Right ventricle myocardium inferior (tissue), 1 donor: Measurements from ENCODE around the gene DAAM1. TPM values are rescaled to one million over a fixed set of nuclear protein-coding genes. Genes with fewer than 3 reads are reported as not detected.

Experiments used
- ATAC-seq: fragments of 200-7000 bp; cut with Tn5 transposase; one replicate; pipeline ENCODE4 v1.9.1; 2020; ENCODE audit warnings: mild to moderate bottlenecking, moderate library complexity
- DNase-seq: peaks from one replicate; pipeline ENCODE4 v3.0.0; 2021; ENCODE audit errors: missing footprints
- intact Hi-C: fragments of 100-400 bp; cut with DNase I; formaldehyde crosslinking; loops from one replicate; pipeline ENCODE4 v1.11.0; 2022
- total RNA-seq: library from RNA; stranded (reverse); fragmentation: NEBNext Ultra II Directional; extraction: Animal tissue kit (Norgen Biotek cat#: 25700); gene quantifications from one replicate; pipeline ENCODE4 v1.2.1, GENCODE V29; 2021
- donor health status: DM: no; HTN: yes; CAD: no; lungs with severe emphysema.

The DAAM1 gene
- total RNA-seq, 1 donor from 2014 or later, result 120 TPM

DNA sequence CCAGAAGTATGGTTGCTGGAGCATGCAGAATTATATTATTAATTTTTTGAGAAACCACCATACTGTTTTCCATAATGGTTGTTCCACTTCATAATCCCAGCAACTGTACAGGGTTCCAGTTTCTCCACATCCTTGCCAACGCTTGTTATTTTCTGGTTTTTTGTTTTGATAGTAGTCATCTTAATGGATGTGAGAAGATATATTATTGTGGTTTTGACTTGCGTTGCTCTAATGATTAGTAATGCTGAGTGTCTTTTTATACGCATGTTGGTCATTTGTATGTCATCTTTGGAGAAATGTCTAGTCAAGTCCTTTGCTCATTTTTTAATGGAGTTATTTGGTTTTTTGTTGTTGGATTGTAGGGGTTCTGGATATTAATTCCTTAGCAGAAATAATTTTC lies 58.1 kb downstream of the DAAM1 start:
- intact Hi-C loops, result no loop called here
- DNase-seq (no peak), ATAC-seq (no peak)

DNA sequence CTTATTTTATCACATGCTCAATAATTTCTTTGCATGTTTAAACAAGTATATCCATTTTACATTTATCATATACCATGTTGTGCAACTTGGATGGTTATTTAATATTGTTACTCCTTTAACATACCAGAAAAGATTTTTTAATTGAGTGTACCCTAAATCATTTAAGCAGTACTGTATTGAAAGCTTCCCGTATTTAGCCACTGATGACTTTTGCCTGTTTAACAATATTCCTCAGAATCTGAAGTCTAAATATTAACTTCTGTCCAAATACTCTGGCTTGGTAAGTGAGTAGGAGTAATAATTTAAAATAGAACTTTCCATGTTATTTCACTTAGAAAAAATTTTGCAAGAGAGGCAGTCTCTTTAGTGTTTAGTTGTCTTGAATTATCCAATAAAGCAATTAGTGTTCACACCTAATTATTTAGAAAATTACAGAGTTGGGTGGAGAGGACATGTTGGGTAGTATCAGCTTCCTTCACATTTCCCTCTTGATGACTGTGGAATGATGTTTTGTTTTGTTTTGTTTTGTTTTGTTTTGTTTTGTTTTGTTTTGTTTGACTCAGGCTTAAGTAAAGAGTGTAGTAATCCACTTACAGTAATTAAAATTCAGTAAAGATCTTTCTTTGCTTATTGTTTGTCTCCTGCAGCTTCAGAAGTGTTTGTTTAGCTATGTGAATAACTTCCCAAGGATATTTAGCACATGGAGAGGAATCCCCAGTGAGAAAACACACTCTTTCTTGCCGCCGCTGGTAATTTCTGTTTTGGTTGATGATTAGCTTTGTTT lies 59.5 kb downstream of the DAAM1 start:
- intact Hi-C loops, result no loop called here
- ATAC-seq (no peak), DNase-seq (no peak)

DNA sequence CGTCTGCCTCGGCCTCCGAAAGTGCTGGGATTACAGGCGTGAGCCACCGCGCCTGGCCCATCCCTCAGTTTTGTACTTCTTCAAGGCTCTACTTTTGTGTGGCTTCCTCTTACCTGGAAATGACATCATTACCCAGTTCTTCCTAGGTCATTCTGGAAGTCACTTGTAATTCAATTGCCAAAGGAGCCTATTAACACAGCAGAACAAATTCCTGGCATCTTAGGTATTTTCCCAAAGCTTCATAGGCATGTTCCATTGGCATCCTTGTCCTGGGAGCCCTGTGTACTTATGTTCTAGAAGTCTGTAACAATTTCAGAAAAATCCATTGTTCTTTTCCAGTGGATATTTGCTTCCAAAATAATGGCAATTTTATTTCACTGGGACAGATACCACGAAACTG lies 60.6 kb downstream of the DAAM1 start:
- DNase-seq (no peak), ATAC-seq (no peak)
- intact Hi-C loops, result no loop called here

DNA sequence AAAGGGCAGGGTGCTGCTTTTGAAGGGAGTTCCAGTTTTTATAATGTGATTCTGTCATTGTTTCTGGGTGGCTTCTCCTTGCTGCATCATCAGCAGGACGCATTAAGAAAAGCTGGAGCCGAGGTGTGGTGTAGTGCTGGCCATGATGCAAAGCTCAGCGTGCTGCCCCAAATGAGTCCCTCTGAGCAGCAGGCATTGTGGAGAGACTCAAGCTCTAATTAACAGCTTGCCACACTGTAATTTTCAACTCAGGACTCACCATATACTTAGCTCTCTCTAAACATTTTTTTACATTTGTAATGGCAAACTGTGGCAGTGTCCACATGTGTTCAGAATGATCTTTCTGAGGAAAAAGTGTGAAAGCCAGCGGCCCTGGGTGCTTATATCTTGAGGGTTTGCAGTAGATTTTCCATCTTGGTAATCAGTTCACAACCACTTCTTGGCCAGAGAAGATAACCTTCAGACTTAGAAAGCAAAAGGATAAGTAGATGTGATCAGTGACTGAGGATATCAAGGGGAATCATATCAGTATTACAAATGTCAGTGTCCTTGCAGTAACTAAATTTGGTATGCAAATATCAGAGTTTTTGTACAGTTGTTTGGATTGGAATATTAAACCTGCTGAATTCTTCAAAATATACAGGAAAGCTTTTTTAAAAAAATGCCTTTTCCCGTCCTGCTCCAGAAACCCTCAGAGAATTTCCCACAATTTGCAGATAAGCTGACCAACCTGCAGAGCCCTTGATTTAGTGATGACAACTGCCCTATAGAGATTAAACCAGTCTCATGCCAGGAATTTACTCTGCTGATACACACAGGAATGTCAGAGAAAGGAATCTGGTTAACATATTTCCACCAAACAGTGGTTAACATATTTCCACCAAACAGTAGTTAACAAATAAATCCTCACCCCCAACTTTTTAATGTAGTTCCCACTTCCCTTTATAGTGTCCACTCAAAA lies 63.6 kb downstream of the DAAM1 start:
- DNase-seq (no peak), ATAC-seq (no peak)
- intact Hi-C loops, result loop anchor here (5.0 to 10.0 kb wide), 2 partner anchors 35 to 173 kb away; no protein-coding TSS in a partner anchor

DNA sequence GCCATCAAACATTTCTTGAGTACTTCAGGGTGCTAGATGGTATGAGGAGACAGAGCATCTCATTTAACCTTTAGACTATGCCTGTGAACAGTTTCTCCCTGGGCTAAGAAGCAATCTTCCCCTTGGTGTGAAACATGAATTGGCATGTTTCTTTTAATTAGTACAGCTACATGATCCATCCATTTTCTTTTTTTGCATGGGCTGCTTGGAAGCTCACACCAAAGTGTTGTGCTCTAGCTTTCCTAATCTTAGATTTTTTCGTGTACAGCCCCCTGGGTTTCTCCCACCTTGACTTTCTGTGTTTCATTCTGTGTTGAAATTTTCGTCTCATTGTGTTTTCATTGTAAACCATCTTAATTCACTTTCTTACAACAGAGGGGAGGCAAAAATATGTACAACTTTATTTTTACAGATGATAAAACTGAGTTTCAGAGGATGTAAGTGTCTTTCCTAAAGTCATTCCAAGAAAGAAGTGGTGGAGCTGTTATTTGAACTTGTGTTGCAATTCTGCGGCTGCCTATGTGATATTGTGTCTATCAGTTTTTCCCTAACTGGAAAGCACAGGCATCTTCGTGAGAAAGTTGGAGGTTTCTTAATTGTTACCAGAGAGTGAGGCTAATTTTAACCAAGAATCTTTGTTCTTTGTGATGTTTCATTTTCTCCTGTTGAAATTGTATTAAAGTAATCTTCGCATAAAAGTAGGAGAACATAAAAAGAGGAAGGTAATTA lies 64.5 kb downstream of the DAAM1 start:
- DNase-seq (no peak), ATAC-seq (no peak)
- intact Hi-C loops, result loop anchor here (5.0 to 10.0 kb wide), 2 partner anchors 36 to 172 kb away; no protein-coding TSS in a partner anchor

DNA sequence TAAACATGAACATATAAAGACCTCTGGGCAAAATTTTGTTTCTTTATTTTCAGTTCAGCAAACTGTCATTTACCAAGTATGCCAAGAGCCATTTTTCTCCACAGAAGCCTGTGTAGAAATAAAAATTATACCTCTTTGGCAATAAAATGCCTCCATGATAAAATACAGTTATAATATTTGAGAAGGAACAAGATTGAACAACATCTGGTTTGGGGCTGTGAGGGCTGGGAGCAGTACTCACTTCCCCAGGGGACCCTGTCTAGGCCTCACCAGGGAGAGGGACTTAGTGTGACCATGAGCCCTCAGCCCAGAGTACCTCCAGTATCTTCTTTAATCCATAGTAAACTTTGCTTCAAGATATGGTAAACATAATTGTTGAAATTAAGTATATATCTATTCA lies 65.1 kb downstream of the DAAM1 start:
- no peak for DNase-seq
- intact Hi-C loops, result loop anchor here (5.0 to 10.0 kb wide), 2 partner anchors 36 to 171 kb away; no protein-coding TSS in a partner anchor
- no peak for ATAC-seq

DNA sequence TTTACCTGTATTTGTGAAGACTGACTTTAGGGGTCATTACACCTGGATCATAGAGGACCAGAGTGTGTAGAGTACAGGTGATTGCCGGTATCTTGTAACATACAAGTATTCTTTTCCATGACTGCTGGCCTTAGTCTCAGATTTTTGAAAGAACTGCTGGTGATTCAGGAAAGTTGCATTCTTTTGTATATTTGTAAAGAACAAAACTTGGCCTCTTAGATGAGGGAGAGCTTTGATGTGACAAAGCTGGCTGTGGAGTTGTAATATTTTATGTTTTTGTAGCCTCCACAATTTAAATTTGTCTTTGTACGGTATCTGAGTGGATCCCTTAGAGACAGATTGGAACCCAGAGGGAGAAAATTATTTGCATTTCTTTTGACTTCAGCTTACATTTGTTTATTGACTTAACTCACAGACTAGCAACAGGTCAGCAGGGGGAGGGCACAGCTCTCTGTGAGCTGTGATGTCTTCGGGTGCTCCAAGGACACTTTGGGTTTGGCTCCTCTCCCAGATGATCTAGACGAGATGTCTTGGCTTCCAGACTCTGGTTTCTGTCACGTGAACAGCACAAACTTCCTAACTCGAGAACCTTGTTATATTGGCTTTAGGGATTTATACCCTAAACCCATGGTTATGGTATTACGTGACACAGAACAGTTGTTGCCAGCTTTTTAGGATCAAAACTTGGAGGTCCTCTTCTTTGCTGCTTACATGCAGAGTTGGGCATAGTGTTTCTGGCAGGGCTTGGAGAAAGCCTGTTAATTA lies 65.9 kb downstream of the DAAM1 start:
- ATAC-seq (peak; percentile 93), DNase-seq (peak; percentile 81)
- intact Hi-C loops, result loop anchor here (5.0 to 10.0 kb wide), 2 partner anchors 37 to 170 kb away; no protein-coding TSS in a partner anchor

DNA sequence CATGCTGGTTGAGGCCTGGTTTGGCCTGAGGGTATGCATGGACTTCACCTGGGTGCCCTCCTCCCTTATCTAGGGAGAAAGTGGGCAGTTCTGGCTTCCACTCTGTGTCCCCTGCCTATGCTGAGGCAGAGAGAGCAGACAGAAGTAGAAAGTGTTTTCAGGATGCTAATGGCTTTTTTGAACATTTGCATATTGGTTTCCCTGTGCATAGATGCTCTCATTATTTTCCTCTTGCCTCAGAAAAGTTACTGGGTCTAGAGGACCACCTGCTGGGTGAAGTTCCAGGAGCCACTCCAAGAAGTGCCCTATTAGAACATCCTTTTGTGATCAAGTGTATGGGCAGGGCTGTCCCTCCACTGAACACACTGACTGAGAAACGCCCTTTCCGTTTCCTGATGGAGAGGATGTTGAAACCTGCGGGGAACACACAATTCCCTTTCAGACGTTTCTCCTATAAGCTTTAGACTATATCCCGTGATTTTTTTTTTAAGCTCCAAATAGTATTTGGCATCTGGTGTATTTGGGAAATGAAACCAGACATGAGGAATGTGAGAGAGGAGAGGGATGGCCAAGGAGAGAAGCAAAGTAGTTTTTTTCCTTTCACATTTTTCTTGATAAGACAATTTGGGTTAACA lies 66.6 kb downstream of the DAAM1 start:
- intact Hi-C loops, result loop anchor here (1.0 to 10.0 kb wide), 3 partner anchors 38 to 170 kb away; partner anchors contain the start of gene DAAM1
- ATAC-seq (peak; percentile 62), DNase-seq (no peak)

DNA sequence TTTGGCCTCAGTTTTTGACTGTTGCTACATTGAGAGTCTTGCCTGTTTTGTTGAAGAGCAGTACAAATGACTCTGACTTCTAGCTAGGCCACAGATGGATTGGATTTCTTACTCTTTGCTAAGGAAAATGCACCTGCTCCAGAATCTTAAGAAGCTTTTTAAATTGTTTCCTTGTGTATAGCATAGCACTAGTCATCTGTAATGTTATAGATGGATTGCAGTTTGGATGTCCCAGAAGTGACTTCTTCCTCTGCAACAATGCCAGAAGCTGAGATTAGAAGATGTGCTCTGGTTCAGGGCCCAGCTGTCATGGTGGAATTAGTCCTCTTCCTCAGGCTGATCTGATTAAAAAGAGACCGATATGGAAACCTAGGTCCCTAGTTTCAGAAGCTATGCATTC lies 67.9 kb downstream of the DAAM1 start:
- intact Hi-C loops, result loop anchor here (10.0 kb wide), 1 partner anchor 168 kb away; no protein-coding TSS in a partner anchor
- ATAC-seq (no peak), DNase-seq (no peak)

DNA sequence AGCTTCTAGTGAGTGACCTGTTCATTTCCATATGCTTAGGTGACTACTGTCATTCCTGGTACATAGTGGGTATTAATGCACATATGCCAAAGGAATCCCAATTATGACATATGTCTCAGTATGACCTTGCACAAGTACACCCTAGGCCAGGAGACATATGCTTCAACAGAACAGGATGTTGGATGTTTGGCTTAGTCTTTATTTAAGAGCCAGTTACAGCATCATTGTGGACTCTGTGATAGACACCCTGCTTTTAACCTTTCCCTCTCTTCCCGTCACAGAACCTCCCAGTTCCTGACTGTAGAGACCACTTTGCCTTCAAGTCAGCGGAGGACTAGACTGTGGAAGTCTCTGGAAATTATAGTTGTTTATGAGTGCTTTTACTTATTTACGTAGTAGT lies 72.9 kb downstream of the DAAM1 start:
- intact Hi-C loops, result no loop called here
- DNase-seq (no peak), ATAC-seq (no peak)

DNA sequence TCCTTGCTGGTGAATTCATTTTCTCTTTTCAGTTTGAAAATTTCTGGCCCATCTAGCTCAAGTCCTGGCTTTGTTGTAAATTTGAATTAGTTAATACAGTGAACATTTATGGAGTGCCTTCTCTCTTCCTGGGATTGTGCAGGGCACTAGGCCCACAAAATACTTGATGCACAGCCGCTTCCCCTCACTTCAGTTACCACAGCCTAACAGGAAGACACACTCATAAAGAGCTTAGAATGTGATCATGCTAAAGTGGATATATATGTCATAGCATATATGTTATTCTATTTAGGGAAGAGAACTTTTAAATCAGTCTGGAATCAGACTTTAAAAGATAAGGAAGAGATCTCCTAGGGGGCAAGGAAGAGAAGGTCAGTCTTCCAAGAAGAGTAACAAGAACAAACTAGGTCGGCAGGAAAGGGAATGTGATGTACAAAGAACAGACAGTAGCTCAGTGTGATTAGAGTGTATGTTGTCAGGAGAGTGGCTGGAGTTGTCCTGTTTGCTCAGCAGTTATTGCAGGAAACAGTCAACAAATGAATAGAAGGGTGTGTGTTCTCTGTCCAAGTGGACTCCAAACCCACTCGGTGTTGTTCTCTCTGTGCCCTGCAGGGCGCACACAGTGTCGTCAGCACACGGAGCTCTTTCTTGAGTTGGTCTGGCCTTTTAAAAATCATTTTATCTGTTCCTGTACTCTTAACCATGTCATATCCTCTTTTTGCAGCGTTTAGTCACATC lies 74.4 kb downstream of the DAAM1 start:
- DNase-seq (no peak), ATAC-seq (peak; percentile 35)
- intact Hi-C loops, result no loop called here

DNA sequence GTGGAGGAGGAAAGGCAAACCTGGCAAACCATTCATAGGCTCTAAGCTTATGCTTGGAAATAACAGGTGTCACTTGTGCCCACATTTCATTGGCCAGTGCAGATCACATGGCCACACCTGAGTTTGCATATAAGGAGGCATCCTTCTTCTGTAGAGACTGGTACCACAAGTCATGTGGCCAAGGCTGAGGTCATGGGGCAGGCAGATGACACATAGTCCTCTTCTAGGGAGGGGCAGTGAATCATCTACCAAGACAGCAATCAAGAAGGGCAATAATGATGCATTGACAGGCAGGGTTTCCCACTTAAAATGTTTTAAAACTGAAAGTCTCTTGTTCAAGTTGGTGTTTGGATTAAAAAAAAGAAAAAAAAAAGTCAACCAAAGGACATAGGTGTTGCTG lies 77.3 kb downstream of the DAAM1 start:
- DNase-seq (no peak), ATAC-seq (no peak)
- intact Hi-C loops, result loop anchor here (5.0 kb wide), 1 partner anchor 41 kb away; no protein-coding TSS in a partner anchor

DNA sequence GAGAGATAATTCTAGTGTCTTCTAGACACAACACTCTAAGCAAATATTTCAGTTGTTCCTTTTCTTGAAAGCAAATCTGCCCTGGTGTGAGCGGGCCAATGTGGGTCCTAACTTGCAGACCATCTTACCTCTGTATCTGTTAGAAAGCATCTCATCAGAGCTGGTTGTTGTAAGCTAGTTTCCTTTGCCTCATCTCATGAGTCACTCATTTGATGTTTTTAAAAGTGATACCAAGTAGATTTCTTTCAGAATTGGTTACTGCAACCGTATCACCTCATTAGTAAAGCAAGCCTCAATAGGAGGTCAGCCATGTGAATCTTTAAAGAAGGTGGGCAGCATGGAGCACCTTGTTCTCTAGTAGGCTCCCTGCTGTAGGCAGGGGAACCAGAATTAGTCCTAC lies 78.6 kb downstream of the DAAM1 start:
- intact Hi-C loops, result loop anchor here (5.0 kb wide), 1 partner anchor 40 kb away; no protein-coding TSS in a partner anchor
- no peak for DNase-seq

DNA sequence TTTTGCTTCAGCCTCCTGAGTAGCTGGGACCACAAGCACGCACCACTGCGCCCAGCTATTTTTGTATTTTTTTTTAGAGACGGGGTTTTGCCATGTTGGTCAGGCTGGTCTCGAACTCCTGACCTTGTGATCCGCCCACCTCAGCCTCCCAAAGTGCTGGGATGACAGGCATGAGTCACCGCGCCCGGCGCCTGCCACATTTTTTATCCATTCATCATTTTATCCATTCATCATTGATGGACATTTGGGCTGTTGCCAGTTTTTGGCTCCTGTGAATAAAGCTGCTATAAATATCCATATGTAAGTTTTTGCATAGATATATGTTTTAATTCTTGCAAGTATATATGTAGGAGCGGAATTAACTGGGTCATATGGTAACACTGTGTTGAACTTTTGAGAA lies 79.5 kb downstream of the DAAM1 start:
- ATAC-seq (no peak), DNase-seq (no peak)
- intact Hi-C loops, result loop anchor here (5.0 kb wide), 1 partner anchor 39 kb away; no protein-coding TSS in a partner anchor

More for the DNA sequence above, 78.6 kb downstream of the DAAM1 start:
- ATAC-seq, result no peak

DNA sequence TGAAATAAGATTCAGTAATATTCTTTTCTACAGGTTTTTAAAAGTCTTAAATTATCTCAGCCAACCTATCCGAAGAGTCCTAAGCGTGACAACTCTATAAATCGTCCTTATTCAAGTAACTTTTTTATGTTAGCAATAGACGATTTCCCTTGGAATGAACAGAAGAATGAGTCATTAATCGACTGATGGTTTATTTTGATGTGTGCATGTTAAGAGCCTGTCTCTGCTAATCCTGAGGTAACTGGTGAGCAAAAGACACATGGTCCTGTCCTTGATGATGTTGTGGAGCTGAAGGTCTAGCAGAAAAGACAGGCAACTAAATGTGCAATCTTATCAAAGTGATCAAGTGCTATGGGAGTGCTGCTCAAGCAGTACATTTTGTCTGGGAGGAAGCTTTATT lies 80.4 kb downstream of the DAAM1 start:
- intact Hi-C loops, result loop anchor here (5.0 kb wide), 1 partner anchor 38 kb away; no protein-coding TSS in a partner anchor
- ATAC-seq, result no peak
- no peak for DNase-seq

DNA sequence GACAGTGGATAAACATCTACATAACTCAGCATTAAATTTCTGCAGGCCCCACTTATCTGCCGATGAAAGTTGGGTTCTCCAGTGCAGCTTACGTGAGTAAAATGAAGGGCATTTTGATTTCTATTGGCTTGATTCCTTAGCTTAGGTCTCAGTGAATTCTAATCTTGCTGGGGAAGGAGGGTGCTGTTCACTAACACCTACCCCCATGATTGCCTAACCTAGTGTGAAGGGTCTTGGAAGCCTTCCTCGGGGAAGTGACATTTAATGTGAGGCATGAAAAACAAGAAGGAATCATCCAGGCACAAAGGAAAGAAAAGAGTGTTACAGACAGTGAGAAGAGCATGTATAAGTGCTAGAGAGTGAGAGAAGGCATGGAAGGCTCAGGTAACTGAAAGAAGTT lies 81.0 kb downstream of the DAAM1 start:
- intact Hi-C loops, result loop anchor here (5.0 kb wide), 1 partner anchor 38 kb away; no protein-coding TSS in a partner anchor
- ATAC-seq (no peak), DNase-seq (no peak)

DNA sequence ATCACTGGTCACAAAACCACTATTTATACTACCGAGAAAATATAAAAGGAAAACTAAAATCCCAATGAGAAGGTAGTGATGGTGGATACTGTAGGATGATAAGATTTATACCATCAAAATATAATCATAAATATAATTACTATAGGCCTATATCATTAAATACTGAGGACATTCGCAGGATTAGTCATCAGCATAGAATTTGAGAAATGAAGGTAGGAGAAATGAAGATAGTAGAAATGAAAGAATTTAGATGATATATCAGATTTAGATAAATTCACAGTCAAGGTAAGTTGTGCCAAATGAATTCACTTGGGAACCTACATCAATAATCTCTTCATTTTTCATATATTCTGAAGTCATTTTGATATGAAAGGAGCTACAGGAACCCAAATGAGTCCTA lies 82.8 kb downstream of the DAAM1 start:
- intact Hi-C loops, result no loop called here
- DNase-seq, result no peak
- ATAC-seq, result no peak
